Placental epithelial cell (primary cell): ENCODE results near the gene CENATAC. TPM values are rescaled to one million over a fixed set of nuclear protein-coding genes. Genes with fewer than 3 reads are reported as not detected.

Experiments
- small RNA-seq: library from RNA; depleted of rRNA; stranded (forward); fragments of <200 nt; gene quantifications from one replicate; pipeline ENCODE3, GENCODE V24; 2012
- total RNA-seq: library from RNA; depleted of rRNA; stranded (reverse); fragments of >200 nt; gene quantifications from 2 replicates; pipeline ENCODE4 v1.2.3, GENCODE V29; 2012

Gene CENATAC
- 16.8 and 20.8 TPM in 2 replicates for total RNA-seq

GRCh38 chr11:118997627-118998387 is at the start of gene CENATAC:
CENATAC (plus strand) TSS chr11:118998138; CDS start chr11:118998198, 60 bp downstream.

GRCh38 chr11:118956094-118956846 is 41.7 kb upstream of the CENATAC start, which contains the start of gene UPK2:
UPK2 (plus strand) TSS chr11:118956298; CDS start chr11:118956351, 53 bp downstream.

GRCh38 chr11:118971646-118972045 is 26.3 kb upstream of the CENATAC start, which contains the start of gene FOXR1:
FOXR1 (plus strand) TSS chr11:118971761; CDS start chr11:118971932, 171 bp downstream.

GRCh38 chr11:119018074-119018938 is 20.4 kb downstream of the CENATAC start, which contains the start of the genes RPS25 and TRAPPC4:
RPS25 (minus strand) TSS chr11:119018343; CDS start chr11:119018284, 59 bp downstream.
TRAPPC4 (plus strand) TSS chr11:119018766; CDS start chr11:119018796, 30 bp downstream.

GRCh38 chr11:119030329-119031047 is 32.5 kb downstream of the CENATAC start, which contains the start of gene SLC37A4:
SLC37A4 (minus strand) TSS chr11:119030877.

GRCh38 chr11:119057000-119057769 is 59.2 kb downstream of the CENATAC start, which contains the start of gene HYOU1:
HYOU1 (minus strand) TSS chr11:119057205; CDS start chr11:119056160, 1,045 bp downstream.

Small RNA genes within 50 kb of the gene (small RNA-seq; reads per million reads assigned to genes)
- gene AP003392.2, result not detected
- not detected for gene RF00017
- gene RF00019, result not detected

Other genes starting within 250 kb of the CENATAC start
- gene DDX6, start 207.0 kb upstream of the CENATAC start, total RNA-seq, result 96.2 and 124 TPM in 2 replicates
- gene CXCR5, start 114.2 kb upstream of the CENATAC start, total RNA-seq, result 0.11 TPM in 1 of 2 replicates, not detected in the other
- gene BCL9L, start 72.2 kb upstream of the CENATAC start, total RNA-seq, result 31.4 and 35.3 TPM in 2 replicates
- gene UPK2, start 41.8 kb upstream of the CENATAC start, total RNA-seq, result 0.33 and 2.4 TPM in 2 replicates
- gene FOXR1, start 26.4 kb upstream of the CENATAC start, total RNA-seq, result not detected in 2 replicates
- gene RPS25, start 20.2 kb downstream of the CENATAC start, total RNA-seq, result 703 and 705 TPM in 2 replicates
- gene TRAPPC4, start 20.6 kb downstream of the CENATAC start, total RNA-seq, result 91.3 and 95.8 TPM in 2 replicates
- gene SLC37A4, start 32.7 kb downstream of the CENATAC start, total RNA-seq, result 26.3 and 30.4 TPM in 2 replicates
- gene HYOU1, start 59.1 kb downstream of the CENATAC start, total RNA-seq, result 63.6 and 225 TPM in 2 replicates
- 23.2 and 28.7 TPM in 2 replicates for gene VPS11, start 69.7 kb downstream of the CENATAC start, total RNA-seq
- gene HMBS, start 86.7 kb downstream of the CENATAC start, total RNA-seq, result 2.7 and 12.8 TPM in 2 replicates
- gene DPAGT1, start 103.7 kb downstream of the CENATAC start, total RNA-seq, result 20.0 and 32.4 TPM in 2 replicates
- 2.4 and 4.6 TPM in 2 replicates for gene C2CD2L, start 109.2 kb downstream of the CENATAC start, total RNA-seq
- 20.4 and 21.0 TPM in 2 replicates for gene HINFP, start 123.4 kb downstream of the CENATAC start, total RNA-seq
- gene ABCG4, start 150.9 kb downstream of the CENATAC start, total RNA-seq, result under 0.01 and 0.11 TPM in 2 replicates
- gene NLRX1, start 170.6 kb downstream of the CENATAC start, total RNA-seq, result 20.0 and 32.3 TPM in 2 replicates
- gene NHERF4, start 187.3 kb downstream of the CENATAC start, total RNA-seq, result not detected in 2 replicates
- gene CBL, start 208.2 kb downstream of the CENATAC start, total RNA-seq, result 5.5 and 8.1 TPM in 2 replicates